Transverse colon (tissue), 4 donors: ENCODE measurements around the gene SCT.

ENCODE experiments used
- CTCF ChIP-seq, 5 experiments: fragments of 200-600 bp in 3 of 5; fragments of 450-650 bp in 2 of 5; sonication (generic) in 3 of 5; IDR thresholded peaks; 1 replicate in 2 of 5; 2 replicates in 3 of 5; pipeline ENCODE4 v1.5.1; 2016 to 2017; ENCODE audit warnings: antibody characterized with exemption in 5 of 5, inconsistent platforms in 3 of 5, mild to moderate bottlenecking in 2 of 5, moderate library complexity in 1 of 5
- POLR2A ChIP-seq: fragments of 450-650 bp; IDR thresholded peaks from one replicate; pipeline ENCODE4 v1.6.1; 2016; ENCODE audit warnings: antibody characterized with exemption, mild to moderate bottlenecking, moderate library complexity
- POLR2AphosphoS5 ChIP-seq, 3 donors: sonication (generic); formaldehyde crosslinking; IDR thresholded peaks; one replicate each; pipeline ENCODE4 v1.6.1; 2016; ENCODE audit warnings: antibody characterized with exemption in 3 of 3

DNA sequence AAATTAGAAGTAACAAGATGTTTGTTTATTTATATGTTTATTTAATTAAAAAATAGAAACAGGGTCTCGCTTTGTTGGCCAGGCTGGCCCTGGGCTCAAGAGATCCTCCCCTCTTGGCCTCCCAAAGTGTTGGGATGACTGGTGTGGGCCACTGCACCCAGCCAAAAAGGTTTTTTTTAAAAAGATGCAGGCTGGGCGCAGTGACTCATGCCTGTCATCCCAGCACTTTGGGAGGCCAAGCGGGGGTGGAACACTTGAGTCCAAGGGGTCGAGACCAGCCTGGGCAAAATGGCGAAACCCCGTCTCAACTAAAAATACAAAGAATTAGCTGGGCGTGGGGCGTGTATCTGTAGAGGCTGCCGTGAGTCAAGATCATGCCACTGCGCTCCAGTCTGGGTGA is 23.5 kb upstream of the SCT start:
- no peak for TF ChIP-seq POLR2AphosphoS5 (IDR thresholded peaks at IDR 0.05)
- TF ChIP-seq CTCF (IDR thresholded peaks at IDR 0.05): no peak
- TF ChIP-seq POLR2A: no peak
